ENCODE results near the gene COL4A2. TPM values are rescaled to one million over a fixed set of nuclear protein-coding genes. Genes with fewer than 3 reads are reported as not detected.
A peak's percentile ranks its signal among the peaks of the same experiment; 100 is the strongest.

Gene COL4A2
- total and polyA plus RNA-seq, 4 donors = 8.0 to 45.2 (median 40.3) TPM

DNA sequence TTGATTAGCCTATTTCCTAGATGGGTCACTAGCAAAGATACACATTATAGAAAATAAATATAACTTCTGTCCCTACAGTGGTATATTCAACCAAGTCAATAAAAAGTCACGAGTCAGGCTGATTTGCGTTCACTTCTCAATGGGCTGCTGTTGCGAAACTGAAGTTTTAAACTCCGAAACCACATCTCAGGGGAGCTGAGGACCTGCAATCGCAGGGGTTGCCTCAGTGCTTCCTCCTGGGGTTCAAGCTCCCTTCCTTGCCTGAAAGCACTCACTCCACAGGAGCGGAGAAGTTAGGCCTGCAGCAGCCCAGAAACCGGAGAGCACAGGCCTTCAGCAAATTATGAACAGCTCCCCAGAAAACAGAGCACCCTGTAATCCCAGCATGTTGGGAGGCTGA is 214.9 kb downstream of the COL4A2 start:
- TF ChIP-seq FOXA1 (IDR thresholded peaks at IDR 0.05) = no peak
- no peak for TF ChIP-seq SP1 (IDR thresholded peaks at IDR 0.05)
- TF ChIP-seq RXRA (IDR thresholded peaks at IDR 0.05) = peak in 1 of 2 donors; percentile 55
- TF ChIP-seq, protein P1, sequence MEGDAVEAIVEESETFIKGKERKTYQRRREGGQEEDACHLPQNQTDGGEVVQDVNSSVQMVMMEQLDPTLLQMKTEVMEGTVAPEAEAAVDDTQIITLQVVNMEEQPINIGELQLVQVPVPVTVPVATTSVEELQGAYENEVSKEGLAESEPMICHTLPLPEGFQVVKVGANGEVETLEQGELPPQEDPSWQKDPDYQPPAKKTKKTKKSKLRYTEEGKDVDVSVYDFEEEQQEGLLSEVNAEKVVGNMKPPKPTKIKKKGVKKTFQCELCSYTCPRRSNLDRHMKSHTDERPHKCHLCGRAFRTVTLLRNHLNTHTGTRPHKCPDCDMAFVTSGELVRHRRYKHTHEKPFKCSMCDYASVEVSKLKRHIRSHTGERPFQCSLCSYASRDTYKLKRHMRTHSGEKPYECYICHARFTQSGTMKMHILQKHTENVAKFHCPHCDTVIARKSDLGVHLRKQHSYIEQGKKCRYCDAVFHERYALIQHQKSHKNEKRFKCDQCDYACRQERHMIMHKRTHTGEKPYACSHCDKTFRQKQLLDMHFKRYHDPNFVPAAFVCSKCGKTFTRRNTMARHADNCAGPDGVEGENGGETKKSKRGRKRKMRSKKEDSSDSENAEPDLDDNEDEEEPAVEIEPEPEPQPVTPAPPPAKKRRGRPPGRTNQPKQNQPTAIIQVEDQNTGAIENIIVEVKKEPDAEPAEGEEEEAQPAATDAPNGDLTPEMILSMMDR (IDR thresholded peaks at IDR 0.05; ENCODE audit: low read depth, low read length, missing input control) = no peak
- peak in 1 of 2 donors; percentile 41 for TF ChIP-seq HNF4A (conservative IDR thresholded peaks at IDR 0.05)
- TF ChIP-seq FOXA2 (IDR thresholded peaks at IDR 0.05) = no peak
- TF ChIP-seq, protein P2, sequence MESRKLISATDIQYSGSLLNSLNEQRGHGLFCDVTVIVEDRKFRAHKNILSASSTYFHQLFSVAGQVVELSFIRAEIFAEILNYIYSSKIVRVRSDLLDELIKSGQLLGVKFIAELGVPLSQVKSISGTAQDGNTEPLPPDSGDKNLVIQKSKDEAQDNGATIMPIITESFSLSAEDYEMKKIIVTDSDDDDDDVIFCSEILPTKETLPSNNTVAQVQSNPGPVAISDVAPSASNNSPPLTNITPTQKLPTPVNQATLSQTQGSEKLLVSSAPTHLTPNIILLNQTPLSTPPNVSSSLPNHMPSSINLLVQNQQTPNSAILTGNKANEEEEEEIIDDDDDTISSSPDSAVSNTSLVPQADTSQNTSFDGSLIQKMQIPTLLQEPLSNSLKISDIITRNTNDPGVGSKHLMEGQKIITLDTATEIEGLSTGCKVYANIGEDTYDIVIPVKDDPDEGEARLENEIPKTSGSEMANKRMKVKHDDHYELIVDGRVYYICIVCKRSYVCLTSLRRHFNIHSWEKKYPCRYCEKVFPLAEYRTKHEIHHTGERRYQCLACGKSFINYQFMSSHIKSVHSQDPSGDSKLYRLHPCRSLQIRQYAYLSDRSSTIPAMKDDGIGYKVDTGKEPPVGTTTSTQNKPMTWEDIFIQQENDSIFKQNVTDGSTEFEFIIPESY (IDR thresholded peaks at IDR 0.05) = peak; percentile 19
- TF ChIP-seq NR2F2 (IDR thresholded peaks at IDR 0.05) = no peak
- TF ChIP-seq TAF1 (conservative IDR thresholded peaks at IDR 0.05) = no peak
- peaks cover 0 to 7% (median 0%) of the 10 kb centered on the region in 4 donors for H3K36me3 ChIP-seq (ENCODE audit: control insufficient read depth in 4 of 4, insufficient read depth in 3 of 4, low read depth in 1 of 4, low read length in 3 of 4)
- peak overlapping the region; percentile 78 for H3K27ac ChIP-seq (ENCODE audit: low read depth in 1 of 2, low read length in 2 of 2)
- 52% methylated on average over 7 of the region's 7 CpGs for WGBS
- H3K9me3 ChIP-seq (ENCODE audit: control insufficient read depth in 4 of 4, low read length in 3 of 4) = no peaks in the 10 kb centered on the region
- H3K4me3 ChIP-seq (ENCODE audit: low read depth in 1 of 3, low read length in 3 of 3) = no peak overlapping the region
- no peaks in the 10 kb centered on the region for H3K27me3 ChIP-seq (ENCODE audit: control insufficient read depth in 4 of 4, insufficient read depth in 4 of 4, low read length in 3 of 4)
- peak overlapping the region in 1 of 2 donors; percentile 32 for H3K9ac ChIP-seq (ENCODE audit: low read depth in 1 of 2, low read length in 2 of 2)
- DNase-seq (ENCODE audit: low spot score) = no peak
- peaks cover 27 to 68% (median 62%) of the 10 kb centered on the region in 4 donors for H3K4me1 ChIP-seq (ENCODE audit: control insufficient read depth in 4 of 4, insufficient read depth in 4 of 4, low read length in 3 of 4)

DNA sequence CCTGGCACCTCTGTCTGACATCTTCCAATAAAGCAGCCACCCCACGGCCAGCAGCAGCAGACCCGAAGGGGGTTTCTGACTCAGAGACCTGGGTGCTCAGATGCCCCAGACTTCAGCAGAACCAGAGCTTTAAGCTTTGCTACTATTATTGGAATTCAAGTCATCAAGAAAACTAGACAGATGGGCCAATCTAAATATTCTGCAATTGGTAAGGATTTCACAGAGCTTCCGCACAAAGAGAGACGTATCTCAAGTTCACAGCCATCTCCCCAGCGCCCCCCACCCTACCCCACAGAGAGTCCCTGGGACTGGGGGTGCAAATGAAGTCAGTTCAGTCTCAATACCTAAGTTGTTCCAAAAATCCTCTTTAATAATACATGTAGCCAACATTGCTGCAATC is 215.6 kb downstream of the COL4A2 start:
- peak overlapping the region in 1 of 2 donors; percentile 78 for H3K27ac ChIP-seq (ENCODE audit: low read depth in 1 of 2, low read length in 2 of 2)
- no peaks in the 10 kb centered on the region for H3K9me3 ChIP-seq (ENCODE audit: control insufficient read depth in 4 of 4, low read length in 3 of 4)
- peaks cover 0 to 7% (median 0%) of the 10 kb centered on the region in 4 donors for H3K36me3 ChIP-seq (ENCODE audit: control insufficient read depth in 4 of 4, insufficient read depth in 3 of 4, low read depth in 1 of 4, low read length in 3 of 4)
- WGBS = 91% methylated on average over 5 of the region's 5 CpGs
- H3K9ac ChIP-seq (ENCODE audit: low read depth in 1 of 2, low read length in 2 of 2) = no peak overlapping the region
- H3K4me3 ChIP-seq (ENCODE audit: low read depth in 1 of 3, low read length in 3 of 3) = no peak overlapping the region
- no peak for TF ChIP-seq EGR1 (IDR thresholded peaks at IDR 0.05; ENCODE audit: low read depth in 2 of 2)
- no peak for TF ChIP-seq RAD21 (IDR thresholded peaks at IDR 0.05)
- TF ChIP-seq YY1 (IDR thresholded peaks at IDR 0.05) = no peak
- no peak for TF ChIP-seq HNF4G (IDR thresholded peaks at IDR 0.05)
- TF ChIP-seq RXRA (IDR thresholded peaks at IDR 0.05) = no peak
- no peaks in the 10 kb centered on the region for H3K27me3 ChIP-seq (ENCODE audit: control insufficient read depth in 4 of 4, insufficient read depth in 4 of 4, low read length in 3 of 4)
- no peak for DNase-seq (ENCODE audit: low spot score)
- peaks cover 30 to 76% (median 68%) of the 10 kb centered on the region in 4 donors for H3K4me1 ChIP-seq (ENCODE audit: control insufficient read depth in 4 of 4, insufficient read depth in 4 of 4, low read length in 3 of 4)

- WGBS = 89% methylated on average over 9 of the region's 9 CpGs
- TF ChIP-seq REST (IDR thresholded peaks at IDR 0.05) (no peak), RAD21 (IDR thresholded peaks at IDR 0.05) (no peak), NR2F2 (IDR thresholded peaks at IDR 0.05) (no peak), TAF1 (conservative IDR thresholded peaks at IDR 0.05) (no peak), YY1 (IDR thresholded peaks at IDR 0.05) (no peak), GABPA (IDR thresholded peaks at IDR 0.05 in 1 of 2, conservative IDR thresholded peaks at IDR 0.05 in 1 of 2) (no peak), HNF4G (IDR thresholded peaks at IDR 0.05) (no peak)
- TF ChIP-seq, protein P1 (IDR thresholded peaks at IDR 0.05; ENCODE audit: low read depth, low read length, missing input control) = no peak
- TF ChIP-seq, protein P3, sequence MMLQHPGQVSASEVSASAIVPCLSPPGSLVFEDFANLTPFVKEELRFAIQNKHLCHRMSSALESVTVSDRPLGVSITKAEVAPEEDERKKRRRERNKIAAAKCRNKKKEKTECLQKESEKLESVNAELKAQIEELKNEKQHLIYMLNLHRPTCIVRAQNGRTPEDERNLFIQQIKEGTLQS (IDR thresholded peaks at IDR 0.05) = no peak
These were observed 216.1 kb downstream of the COL4A2 start for GRCh38 chr13:110523180-110523579.

More at GRCh38 chr13:110523180-110523579, 216.1 kb downstream of the COL4A2 start:
- Histone ChIP-seq H3K9ac (ENCODE audit: low read depth in 1 of 2, low read length in 2 of 2) (no peak overlapping the region), H3K27me3 (ENCODE audit: control insufficient read depth in 4 of 4, insufficient read depth in 4 of 4, low read length in 3 of 4) (no peaks in the 10 kb centered on the region), H3K9me3 (ENCODE audit: control insufficient read depth in 4 of 4, low read length in 3 of 4) (no peaks in the 10 kb centered on the region), H3K4me1 (ENCODE audit: control insufficient read depth in 4 of 4, insufficient read depth in 4 of 4, low read length in 3 of 4) (peaks cover 34 to 80% (median 70%) of the 10 kb centered on the region in 4 donors), H3K4me3 (ENCODE audit: low read depth in 1 of 3, low read length in 3 of 3) (no peak overlapping the region), H3K36me3 (ENCODE audit: control insufficient read depth in 4 of 4, insufficient read depth in 3 of 4, low read depth in 1 of 4, low read length in 3 of 4) (peaks cover 0 to 7% (median 0%) of the 10 kb centered on the region in 4 donors), H3K27ac (ENCODE audit: low read depth in 1 of 2, low read length in 2 of 2) (peak overlapping the region in 1 of 2 donors; percentile 78)
- DNase-seq (ENCODE audit: low spot score) = no peak

Data from liver (tissue), 9 donors.